AG08395 (cell line): ENCODE measurements around the gene MYO7B.

ENCODE experiments used
- DNase-seq: peaks from one replicate; pipeline ENCODE4 v3.0.0; 2012; ENCODE audit warnings: mixed read lengths, low spot score

MYO7B gene

GRCh38 chr2:127589841-127590240 lies 54.4 kb downstream of the MYO7B start:
- no peak for DNase-seq

DNA sequence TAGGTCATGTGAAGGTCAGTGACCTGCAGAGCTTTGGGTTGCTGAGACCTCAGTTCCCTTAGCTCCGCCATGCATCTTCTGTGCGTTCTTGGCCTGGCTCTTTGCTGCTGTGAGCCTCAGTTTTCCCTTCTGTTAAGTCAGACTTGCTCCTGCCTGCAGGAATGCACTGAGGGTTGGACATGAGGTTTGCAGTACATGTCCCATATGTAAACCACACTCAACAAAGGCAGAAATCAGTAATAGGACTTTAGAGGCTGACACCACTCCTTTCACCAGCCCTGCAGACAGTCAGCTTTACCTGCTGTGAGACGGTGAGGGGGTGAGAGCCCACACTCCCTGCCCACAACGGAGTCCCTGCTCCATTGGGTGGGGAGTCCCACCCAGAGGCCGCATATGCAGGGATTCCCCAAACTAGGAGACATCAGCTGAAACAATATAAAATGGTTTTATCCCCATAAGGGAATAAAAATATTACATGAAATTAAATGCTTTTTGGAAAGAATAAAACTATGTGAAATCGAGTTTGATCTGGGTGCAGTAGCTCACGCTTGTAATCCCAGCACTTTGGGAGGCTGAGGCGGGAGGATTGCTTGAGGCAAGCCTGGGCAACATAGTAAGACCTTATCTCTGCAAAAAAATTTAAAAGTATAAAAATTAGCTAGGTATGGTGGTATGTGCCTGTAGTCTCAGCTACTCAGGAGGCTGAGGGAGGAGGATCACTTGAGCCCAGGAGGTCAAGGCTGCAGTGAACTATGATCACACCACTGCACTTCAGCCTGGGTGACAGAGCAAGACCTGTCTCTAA lies 55.1 kb downstream of the MYO7B start:
- no peak for DNase-seq

GRCh38 chr2:127591221-127591923 lies 55.9 kb downstream of the MYO7B start:
- DNase-seq, result peak; percentile 84

GRCh38 chr2:127592761-127593227 lies 57.3 kb downstream of the MYO7B start:
- DNase-seq, result no peak

- no peak for DNase-seq
Observed at GRCh38 chr2:127593228-127594115, 58.0 kb downstream of the MYO7B start.

- no peak for DNase-seq
Observed at GRCh38 chr2:127594116-127594591, 58.7 kb downstream of the MYO7B start.

DNA sequence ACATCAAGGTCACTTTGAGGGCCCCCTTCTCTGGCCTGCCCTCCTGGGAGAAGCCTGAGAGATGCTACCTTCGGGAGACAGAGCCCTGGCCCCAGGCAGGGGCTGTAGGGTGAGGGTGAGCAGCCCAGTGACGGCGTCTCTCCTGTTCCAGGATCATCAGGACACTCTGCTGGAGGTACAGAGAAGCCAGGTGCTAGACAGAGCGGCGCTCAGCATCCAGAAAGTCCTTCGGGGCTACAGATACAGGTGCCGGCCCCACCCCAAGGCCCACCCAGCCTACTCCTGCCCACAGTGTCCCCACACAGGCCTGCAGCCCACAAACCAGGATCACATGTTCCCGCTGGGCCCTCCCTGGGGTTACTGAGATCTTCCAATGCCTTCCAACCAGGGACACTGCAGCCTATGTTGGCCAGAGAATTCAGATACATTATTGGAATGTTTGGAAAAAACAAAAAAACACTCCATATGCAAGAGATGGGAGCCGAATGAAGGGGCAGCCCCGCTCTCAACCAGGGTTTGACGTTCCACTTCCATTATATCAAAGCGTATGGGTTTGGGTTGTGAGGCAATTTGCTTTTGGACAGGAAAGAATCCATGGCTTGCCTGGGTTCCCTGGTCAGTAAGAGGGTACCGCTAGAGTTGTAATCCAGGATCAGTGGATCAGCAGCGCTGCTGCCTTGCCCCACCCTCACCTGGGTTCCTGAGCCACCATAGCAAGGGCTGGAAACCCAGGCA lies 61.0 kb downstream of the MYO7B start:
- DNase-seq, result no peak

DNA sequence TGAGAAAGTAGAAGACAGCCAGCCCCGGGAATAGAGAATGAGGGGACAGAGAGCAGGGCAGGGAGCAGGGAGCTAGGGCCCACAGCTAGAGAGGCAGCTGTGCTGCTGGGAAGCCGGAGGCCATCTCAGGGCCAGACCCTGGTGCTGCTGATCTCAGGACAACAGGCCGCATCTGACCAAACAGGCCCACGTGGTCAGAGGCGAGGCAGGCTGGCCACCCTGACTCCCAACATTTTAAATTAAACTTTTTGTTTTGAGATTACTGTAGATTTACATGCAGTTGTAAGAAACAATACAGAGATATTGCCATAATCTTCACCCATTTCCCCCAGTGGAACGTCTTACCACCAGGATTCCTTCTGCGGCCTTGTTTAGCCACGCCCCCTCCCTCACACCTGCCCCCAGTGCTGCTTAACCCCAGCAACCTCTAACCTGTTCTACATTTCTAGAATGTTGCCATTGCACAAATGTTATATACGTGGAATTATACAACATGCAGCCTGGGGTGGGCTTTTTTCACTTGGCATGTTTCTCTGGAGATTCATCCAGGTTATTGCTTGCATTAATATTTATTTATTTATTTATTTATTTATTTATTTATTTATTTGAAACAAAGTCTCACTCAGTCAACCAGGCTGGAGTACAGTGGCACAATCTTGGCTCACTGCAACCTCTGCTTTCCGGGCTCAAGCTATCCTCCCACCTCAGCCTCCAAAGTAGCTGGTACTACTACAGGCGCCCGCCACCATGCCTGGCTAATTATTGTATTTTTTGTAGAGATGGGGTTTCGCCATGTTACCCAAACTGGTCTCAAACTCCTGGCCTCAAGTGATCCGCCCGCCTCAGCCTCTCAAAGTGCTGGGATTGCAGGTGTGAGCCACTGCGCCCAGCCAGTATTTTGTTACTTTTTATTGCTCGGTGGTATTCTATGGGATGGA lies 61.8 kb downstream of the MYO7B start:
- no peak for DNase-seq

- DNase-seq, result peak; percentile 17
Observed at GRCh38 chr2:127597984-127598380, 62.5 kb downstream of the MYO7B start.

GRCh38 chr2:127598711-127599110 lies 63.2 kb downstream of the MYO7B start:
- no peak for DNase-seq

- DNase-seq, result no peak
Observed at GRCh38 chr2:127599211-127599610, 63.7 kb downstream of the MYO7B start.

GRCh38 chr2:127604986-127605385 lies 69.5 kb downstream of the MYO7B start:
- DNase-seq, result no peak

DNA sequence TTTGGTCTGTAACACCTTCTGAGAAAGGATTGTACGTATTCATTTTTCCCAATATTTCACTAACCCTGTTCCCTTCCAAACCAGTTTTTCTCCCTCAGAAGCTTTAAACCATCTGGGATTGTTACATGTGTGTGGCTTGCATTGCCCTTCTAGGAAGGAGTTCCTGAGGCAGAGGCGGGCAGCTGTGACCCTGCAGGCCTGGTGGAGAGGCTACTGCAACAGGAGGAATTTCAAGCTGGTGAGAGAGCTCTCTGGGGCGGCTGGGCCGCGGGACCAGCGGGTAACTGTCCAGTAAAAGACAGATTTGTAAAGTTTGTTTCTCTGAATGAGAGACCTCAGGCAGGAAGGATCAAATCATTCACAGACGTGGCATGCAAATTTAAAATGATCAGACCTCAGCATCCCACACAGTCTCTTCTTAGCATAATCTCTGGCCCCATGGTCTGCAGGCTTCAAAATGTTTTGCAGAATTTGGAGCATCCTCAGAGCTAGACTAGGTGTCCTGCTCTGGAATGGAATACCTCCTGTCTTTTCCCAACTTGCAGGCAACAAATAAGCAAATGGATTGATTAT lies 70.3 kb downstream of the MYO7B start:
- DNase-seq, result no peak

GRCh38 chr2:127606625-127607398 lies 71.3 kb downstream of the MYO7B start:
- no peak for DNase-seq

- no peak for DNase-seq
Observed at GRCh38 chr2:127607399-127607908, 72.0 kb downstream of the MYO7B start.

DNA sequence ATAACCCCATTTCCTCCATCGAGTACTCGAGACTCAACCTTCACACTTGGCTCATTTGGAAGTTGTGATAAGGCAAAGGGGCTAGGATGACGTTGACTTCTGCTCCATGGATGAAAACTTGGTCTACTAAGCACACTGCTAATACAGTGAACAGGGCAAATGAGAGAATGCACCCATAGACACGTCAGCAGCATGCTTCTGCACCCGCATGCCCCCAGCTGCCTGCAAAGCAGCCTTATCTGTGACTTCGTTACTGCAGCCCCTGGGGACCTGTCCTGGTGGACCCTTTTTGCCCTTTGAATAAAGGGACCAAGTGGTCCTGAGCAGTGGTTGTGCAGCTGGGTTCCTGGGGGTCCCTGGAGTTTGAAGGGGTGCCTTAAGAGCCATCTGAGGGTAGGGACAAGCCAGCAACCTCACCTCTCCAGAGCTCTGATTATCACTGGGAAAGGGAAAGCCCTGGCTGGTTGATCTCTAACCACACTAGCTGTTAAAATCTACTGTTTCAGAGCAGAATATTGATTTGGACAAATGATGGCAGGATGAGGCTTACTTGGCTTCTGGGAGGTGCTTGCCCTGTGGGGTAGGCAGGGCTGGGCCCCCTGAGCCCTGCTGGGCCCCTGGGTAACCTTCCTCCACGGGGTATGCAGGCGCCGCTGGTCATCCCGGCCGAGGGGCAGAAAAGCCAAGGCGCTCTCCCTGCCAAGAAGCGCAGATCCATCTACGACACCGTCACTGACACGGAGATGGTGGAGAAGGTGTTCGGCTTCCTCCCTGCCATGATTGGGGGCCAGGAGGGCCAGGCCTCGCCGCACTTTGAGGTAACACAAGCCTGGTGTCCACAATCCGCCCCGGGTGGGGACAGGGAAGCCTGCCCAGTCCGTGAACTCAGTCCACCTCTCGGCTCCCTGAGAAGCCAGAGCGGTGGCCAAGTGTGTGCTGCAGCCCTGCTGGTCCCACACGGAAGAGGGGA lies 72.9 kb downstream of the MYO7B start:
- no peak for DNase-seq

- DNase-seq, result no peak
Observed at GRCh38 chr2:127609031-127609751, 73.7 kb downstream of the MYO7B start.
